ENCODE results near the gene NEIL3. TPM values are rescaled to one million over a fixed set of nuclear protein-coding genes. Genes with fewer than 3 reads are reported as not detected.

The NEIL3 gene
- total and polyA plus RNA-seq, 2 of the 8 experiments (the other 6 are each of a cell fraction or from before 2014, with no cell fraction given): 5.5 to 11.0 TPM

GRCh38 chr4:177380730-177381287, 71.1 kb downstream of the NEIL3 start (continued):
- TF ChIP-seq CHD7 (IDR thresholded peaks at IDR 0.05; ENCODE audit: insufficient replicate concordance, low read length) (no peak), RFX5 (IDR thresholded peaks at IDR 0.05; ENCODE audit: borderline replicate concordance, low read depth, low read length) (0 out of 2 replicates have a peak, but pooled peaks have one; percentile 32), KDM5A (IDR thresholded peaks at IDR 0.05; ENCODE audit: low read length) (no peak), SUZ12 (IDR thresholded peaks at IDR 0.05; ENCODE audit: low read length) (no peak), RAD21 (IDR thresholded peaks at IDR 0.05 in 1 of 2, conservative IDR thresholded peaks at IDR 0.05 in 1 of 2; ENCODE audit: low read depth in 2 of 2, low read length in 2 of 2) (peak; percentile 86 to 88), ATF2 (IDR thresholded peaks at IDR 0.05; ENCODE audit: low read length) (peak; percentile 94), MAX (IDR thresholded peaks at IDR 0.05) (peak; percentile 71; the same call in 1 of the 2 replicates), CTBP2 (IDR thresholded peaks at IDR 0.05; ENCODE audit: borderline replicate concordance, insufficient read depth, insufficient read length, low read length) (peak; percentile 85)

All from H1 (cell line).